GM23248 (cell line): ENCODE results near the gene UBFD1.
"Not testable (repeated sequence)": the region's sequence is repeated elsewhere in the genome, so short reads cannot be mapped to it uniquely, and the experiment has no call there.

ENCODE experiments used
- EZH2 ChIP-seq: fragments of 200-600 bp; sonication (generic); IDR thresholded peaks from 2 replicates; pipeline ENCODE4 v1.6.1; 2018; ENCODE audit warnings: antibody characterized with exemption, mild to moderate bottlenecking; ENCODE audit not compliant: insufficient read depth, poor library complexity, severe bottlenecking
- EZH2phosphoT487 ChIP-seq: fragments of 200-600 bp; sonication (generic); IDR thresholded peaks from 2 replicates; pipeline ENCODE4 v1.6.1; 2018; ENCODE audit warnings: antibody characterized with exemption, moderate library complexity, mild to moderate bottlenecking, low read depth; ENCODE audit not compliant: insufficient read depth

GRCh38 chr16:23510915-23511270, 46.6 kb upstream of the UBFD1 start:
- not testable (repeated sequence) for TF ChIP-seq EZH2, EZH2phosphoT487
